ENCODE data around the gene PLA2G4F.

PLA2G4F gene

GRCh38 chr15:42153874-42154211 lies 2.6 kb downstream of the PLA2G4F start:
- H3K27ac ChIP-seq (replicated peaks), result no peak overlapping the region
- TF ChIP-seq, protein P1, sequence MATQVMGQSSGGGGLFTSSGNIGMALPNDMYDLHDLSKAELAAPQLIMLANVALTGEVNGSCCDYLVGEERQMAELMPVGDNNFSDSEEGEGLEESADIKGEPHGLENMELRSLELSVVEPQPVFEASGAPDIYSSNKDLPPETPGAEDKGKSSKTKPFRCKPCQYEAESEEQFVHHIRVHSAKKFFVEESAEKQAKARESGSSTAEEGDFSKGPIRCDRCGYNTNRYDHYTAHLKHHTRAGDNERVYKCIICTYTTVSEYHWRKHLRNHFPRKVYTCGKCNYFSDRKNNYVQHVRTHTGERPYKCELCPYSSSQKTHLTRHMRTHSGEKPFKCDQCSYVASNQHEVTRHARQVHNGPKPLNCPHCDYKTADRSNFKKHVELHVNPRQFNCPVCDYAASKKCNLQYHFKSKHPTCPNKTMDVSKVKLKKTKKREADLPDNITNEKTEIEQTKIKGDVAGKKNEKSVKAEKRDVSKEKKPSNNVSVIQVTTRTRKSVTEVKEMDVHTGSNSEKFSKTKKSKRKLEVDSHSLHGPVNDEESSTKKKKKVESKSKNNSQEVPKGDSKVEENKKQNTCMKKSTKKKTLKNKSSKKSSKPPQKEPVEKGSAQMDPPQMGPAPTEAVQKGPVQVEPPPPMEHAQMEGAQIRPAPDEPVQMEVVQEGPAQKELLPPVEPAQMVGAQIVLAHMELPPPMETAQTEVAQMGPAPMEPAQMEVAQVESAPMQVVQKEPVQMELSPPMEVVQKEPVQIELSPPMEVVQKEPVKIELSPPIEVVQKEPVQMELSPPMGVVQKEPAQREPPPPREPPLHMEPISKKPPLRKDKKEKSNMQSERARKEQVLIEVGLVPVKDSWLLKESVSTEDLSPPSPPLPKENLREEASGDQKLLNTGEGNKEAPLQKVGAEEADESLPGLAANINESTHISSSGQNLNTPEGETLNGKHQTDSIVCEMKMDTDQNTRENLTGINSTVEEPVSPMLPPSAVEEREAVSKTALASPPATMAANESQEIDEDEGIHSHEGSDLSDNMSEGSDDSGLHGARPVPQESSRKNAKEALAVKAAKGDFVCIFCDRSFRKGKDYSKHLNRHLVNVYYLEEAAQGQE (IDR thresholded peaks at IDR 0.05; ENCODE audit: insufficient replicate concordance, low read depth), result no peak
- TF ChIP-seq CTCF (IDR thresholded peaks at IDR 0.05; ENCODE audit: insufficient read depth, low read length) (no peak), POLR2AphosphoS5 (IDR thresholded peaks at IDR 0.05; ENCODE audit: low read depth) (no peak), SPI1 (IDR thresholded peaks at IDR 0.05; ENCODE audit: borderline replicate concordance, low read depth) (no peak), GABPA (IDR thresholded peaks at IDR 0.05; ENCODE audit: low read depth) (no peak)
- no peak overlapping the region for H3K4me3 ChIP-seq (replicated peaks; ENCODE audit: insufficient read depth, low read length)
- no peak for DNase-seq (ENCODE audit: low read depth in 1 of 2, low spot score in 1 of 2)
- H3K27me3 ChIP-seq (ENCODE audit: insufficient read depth, poor library complexity, severe bottlenecking), result no peaks in the 10 kb centered on the region

DNA sequence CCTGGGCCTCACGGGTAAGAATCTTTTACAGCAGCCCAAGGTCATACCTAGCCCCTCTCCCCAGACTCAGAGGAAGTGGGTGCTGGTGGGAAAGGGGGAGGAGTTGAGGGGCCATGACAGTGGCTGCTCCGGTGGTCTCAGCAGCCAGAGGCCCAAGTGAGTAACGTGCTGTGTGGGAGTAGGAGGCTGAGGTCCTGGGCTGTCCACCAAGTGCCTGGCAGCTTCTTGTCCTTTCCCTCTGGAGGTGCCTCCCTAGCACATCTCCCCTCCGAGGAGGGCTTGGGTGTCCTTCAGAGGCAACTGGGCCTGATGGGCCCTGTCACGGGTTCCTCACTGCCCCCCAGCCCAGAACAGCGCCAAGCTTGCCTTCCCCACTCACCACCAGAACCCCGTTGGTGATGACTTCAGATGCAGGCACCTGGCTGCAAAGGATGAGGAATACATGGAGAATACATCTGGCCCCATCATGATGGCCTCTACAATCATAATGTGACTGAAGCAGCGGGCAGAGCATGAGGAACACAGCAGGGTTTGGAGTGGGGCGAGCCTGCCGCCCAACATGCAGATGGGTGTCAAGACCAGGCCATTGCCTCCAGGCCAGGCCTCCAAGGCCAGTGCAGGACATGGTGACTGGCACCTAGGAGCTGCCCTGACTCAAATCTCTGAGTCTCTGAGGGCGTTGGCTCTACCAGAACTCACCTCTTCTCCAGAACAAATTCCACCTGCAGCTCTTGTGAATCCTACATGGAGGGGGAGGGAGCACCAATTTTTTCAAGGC lies 3.3 kb downstream of the PLA2G4F start:
- TF ChIP-seq POLR2AphosphoS5 (IDR thresholded peaks at IDR 0.05; ENCODE audit: low read depth), result no peak
- no peak for TF ChIP-seq SPI1 (IDR thresholded peaks at IDR 0.05; ENCODE audit: borderline replicate concordance, low read depth)
- no peak for TF ChIP-seq CTCF (IDR thresholded peaks at IDR 0.05; ENCODE audit: insufficient read depth, low read length)
- TF ChIP-seq GABPA (IDR thresholded peaks at IDR 0.05; ENCODE audit: low read depth), result no peak
- TF ChIP-seq, protein P1 (IDR thresholded peaks at IDR 0.05; ENCODE audit: insufficient replicate concordance, low read depth), result no peak
- H3K4me3 ChIP-seq (replicated peaks; ENCODE audit: insufficient read depth, low read length), result no peak overlapping the region
- no peak for DNase-seq (ENCODE audit: low read depth in 1 of 2, low spot score in 1 of 2)
- H3K27ac ChIP-seq (replicated peaks), result no peak overlapping the region
- no peaks in the 10 kb centered on the region for H3K27me3 ChIP-seq (ENCODE audit: insufficient read depth, poor library complexity, severe bottlenecking)

GRCh38 chr15:42152196-42152920 lies 4.1 kb downstream of the PLA2G4F start:
- H3K27me3 ChIP-seq (ENCODE audit: insufficient read depth, poor library complexity, severe bottlenecking), result no peaks in the 10 kb centered on the region
- no peak for DNase-seq (ENCODE audit: low read depth in 1 of 2, low spot score in 1 of 2)

More at GRCh38 chr15:42152196-42152920, 4.1 kb downstream of the PLA2G4F start:
- no peak overlapping the region for H3K4me3 ChIP-seq (replicated peaks; ENCODE audit: insufficient read depth, low read length)
- TF ChIP-seq, protein P1 (IDR thresholded peaks at IDR 0.05; ENCODE audit: insufficient replicate concordance, low read depth), result no peak
- no peak for TF ChIP-seq CTCF (IDR thresholded peaks at IDR 0.05; ENCODE audit: insufficient read depth, low read length)
- TF ChIP-seq GABPA (IDR thresholded peaks at IDR 0.05; ENCODE audit: low read depth), result no peak
- TF ChIP-seq POLR2AphosphoS5 (IDR thresholded peaks at IDR 0.05; ENCODE audit: low read depth), result no peak
- TF ChIP-seq SPI1 (IDR thresholded peaks at IDR 0.05; ENCODE audit: borderline replicate concordance, low read depth), result no peak
- H3K27ac ChIP-seq (replicated peaks), result no peak overlapping the region

Measured in HL-60 (cell line).